Renal cortical epithelial cell (primary cell): ENCODE measurements around the gene CST2. TPM values are rescaled to one million over a fixed set of nuclear protein-coding genes. Genes with fewer than 3 reads are reported as not detected.
"Not testable (repeated sequence)": the region's sequence is repeated elsewhere in the genome, so short reads cannot be mapped to it uniquely, and the experiment has no call there.

Source experiments
- DNase-seq: peaks from one replicate; pipeline ENCODE4 v3.0.0-alpha.2; 2011; ENCODE audit warnings: low read depth
- total RNA-seq: library from RNA; depleted of rRNA; stranded (reverse); fragments of >200 nt; gene quantifications from 2 replicates; pipeline ENCODE4 v1.2.3, GENCODE V29; 2014

CST2 gene
- total RNA-seq, 1 donor from 2014 or later = not detected

DNA sequence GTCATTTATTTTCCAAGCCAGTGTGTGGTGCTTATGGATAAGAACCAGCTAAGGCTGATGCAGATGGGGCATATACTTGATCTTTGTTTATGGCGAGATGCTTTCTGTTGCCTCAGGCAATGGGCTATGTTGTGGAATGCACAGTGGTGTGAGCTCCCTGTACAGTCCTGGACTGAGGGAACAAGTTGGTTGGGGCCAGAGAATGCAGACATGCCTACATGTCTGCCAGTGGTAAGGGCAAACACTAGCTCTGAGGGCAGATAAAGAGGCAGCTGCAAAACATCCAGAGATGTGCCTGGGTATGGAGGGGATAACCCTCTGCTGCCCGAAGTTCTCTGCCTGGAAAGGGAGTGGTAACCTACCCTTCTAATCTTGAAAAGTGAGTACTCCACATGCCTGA lies 16.2 kb downstream of the CST2 start:
- not testable (repeated sequence) for DNase-seq

- no peak for DNase-seq
These were observed 25.7 kb downstream of the CST2 start for GRCh38 chr20:23800865-23801264.

DNA sequence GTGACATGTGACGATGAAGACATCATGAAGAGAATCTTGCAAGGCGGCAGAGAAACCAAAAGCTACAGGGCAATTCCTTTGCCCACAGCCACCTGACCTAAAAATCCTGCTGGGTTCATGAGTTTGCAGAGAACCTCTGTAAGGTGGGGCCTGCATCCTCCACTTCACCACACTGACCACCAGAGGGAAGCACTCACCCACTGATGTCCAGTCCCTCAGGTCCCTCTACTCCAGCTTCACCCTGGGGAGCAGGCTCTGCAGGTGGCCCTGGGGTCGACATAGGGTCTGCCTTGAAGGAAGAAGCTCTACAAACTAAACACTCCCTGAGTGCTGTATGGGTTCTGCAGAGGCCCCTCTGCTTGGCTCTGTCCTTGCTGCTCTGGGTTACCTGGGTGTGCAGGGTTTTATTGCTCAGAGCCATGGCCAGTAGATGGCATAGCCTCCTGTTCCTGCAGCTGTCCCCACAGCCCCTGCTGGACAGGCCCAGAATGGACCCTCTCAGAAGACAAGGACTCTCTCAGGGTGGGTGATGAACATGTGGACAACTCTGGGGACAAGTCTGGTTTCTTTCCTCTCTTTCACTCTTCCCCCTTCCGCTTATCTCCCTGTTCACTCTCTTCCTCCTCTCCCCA lies 27.2 kb downstream of the CST2 start:
- not testable (repeated sequence) for DNase-seq

- no peak for DNase-seq
These were observed 31.0 kb downstream of the CST2 start for GRCh38 chr20:23795526-23795925.

GRCh38 chr20:23794841-23795240 lies 31.7 kb downstream of the CST2 start:
- DNase-seq = no peak

DNA sequence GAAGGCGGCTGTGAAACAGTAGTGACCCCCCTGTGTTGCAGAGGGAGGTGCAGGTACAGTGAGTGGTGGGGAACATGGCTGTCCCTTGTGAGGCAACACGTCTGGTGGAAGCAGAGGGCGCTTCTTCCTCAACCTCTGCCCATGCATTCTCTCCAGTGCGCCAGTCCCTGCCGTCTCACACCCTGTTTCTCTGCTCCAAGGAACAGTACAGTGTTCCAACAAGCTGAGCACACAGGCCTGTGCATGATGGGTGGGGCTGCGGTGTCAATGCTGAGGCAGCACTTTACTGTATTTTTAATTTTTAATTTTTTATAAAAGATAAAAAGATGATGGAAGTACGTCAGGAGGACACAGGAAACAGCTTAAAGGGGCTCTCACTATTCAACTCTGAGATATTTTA lies 32.5 kb downstream of the CST2 start:
- DNase-seq = no peak

DNA sequence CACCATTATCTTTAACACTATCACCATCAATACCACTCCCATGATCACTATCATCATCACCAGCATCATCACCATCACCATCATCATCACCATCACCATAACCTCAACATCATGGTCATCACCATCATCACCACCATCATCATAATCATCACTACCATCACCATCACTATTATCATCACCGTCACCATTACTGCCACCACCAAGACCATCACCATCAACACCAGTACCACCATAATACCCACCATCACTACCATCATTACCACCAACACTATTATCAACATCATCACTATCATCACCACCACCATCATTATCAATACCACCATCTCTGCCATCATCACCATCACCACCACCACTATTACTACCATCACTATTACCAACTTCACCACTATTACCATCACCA lies 43.1 kb downstream of the CST2 start:
- no peak for DNase-seq

GRCh38 chr20:23782366-23782983 lies 44.1 kb downstream of the CST2 start:
- DNase-seq = no peak

- DNase-seq = not testable (repeated sequence)
These were observed 47.9 kb downstream of the CST2 start for GRCh38 chr20:23778676-23779075.

GRCh38 chr20:23777380-23777779 lies 49.1 kb downstream of the CST2 start:
- not testable (repeated sequence) for DNase-seq

- DNase-seq = no peak
These were observed 50.3 kb downstream of the CST2 start for GRCh38 chr20:23776067-23776771.

- no peak for DNase-seq
These were observed 52.4 kb downstream of the CST2 start for GRCh38 chr20:23774081-23774480.

Other genes with a start within 250 kb of the CST2 start
- not detected in 2 replicates for gene CST9, start 220.8 kb downstream of the CST2 start, total RNA-seq
- 247 and 632 TPM in 2 replicates for gene CST3, start 188.8 kb downstream of the CST2 start, total RNA-seq
- not detected in 2 replicates for gene CST4, start 137.7 kb downstream of the CST2 start, total RNA-seq
- not detected in 2 replicates for gene CST1, start 75.8 kb downstream of the CST2 start, total RNA-seq
- not detected in 2 replicates for gene CST5, start 53.0 kb upstream of the CST2 start, total RNA-seq
- not detected in 2 replicates for gene GGTLC1, start 162.1 kb upstream of the CST2 start, total RNA-seq